ENCODE measurements around the gene RNF214.

Gene RNF214

GRCh38 chr11:117219455-117219854 lies 13.0 kb upstream of the RNF214 start:
- no peak for TF ChIP-seq CTCF (IDR thresholded peaks at IDR 0.05; ENCODE audit: insufficient read depth, low read length, missing control alignments)
- no peak overlapping the region for H3K4me3 ChIP-seq (ENCODE audit: low read depth, low read length)
- ChIA-PET CTCF (interaction anchor here (1.0 to 15.2 kb wide), 3 partner anchors 10 to 47 kb away, joined by 3 to 191 read pairs (median 4); partner anchors contain the start of genes PCSK7 and RNF214), POLR2A (no interaction called here)
- DNase-seq (ENCODE audit: low read depth, low spot score), result no peak

- no peak overlapping the region for H3K4me3 ChIP-seq (ENCODE audit: low read depth, low read length)
- CTCF ChIA-PET, result interaction anchor here (1.0 to 15.2 kb wide), 4 partner anchors 10 to 48 kb away, joined by 3 to 191 read pairs (median 13); partner anchors contain the start of genes PCSK7 and RNF214
- TF ChIP-seq CTCF (IDR thresholded peaks at IDR 0.05; ENCODE audit: insufficient read depth, low read length, missing control alignments), result no peak
- DNase-seq (ENCODE audit: low read depth, low spot score), result no peak
- POLR2A ChIA-PET, result interaction anchor here (1.2 kb wide), 1 partner anchor 11 kb away, joined by 4 read pairs; no protein-coding TSS in a partner anchor
Observed at GRCh38 chr11:117219995-117220394, 12.5 kb upstream of the RNF214 start.

- no peak overlapping the region for H3K4me3 ChIP-seq (ENCODE audit: low read depth, low read length)
- no peak for DNase-seq (ENCODE audit: low read depth, low spot score)
- ChIA-PET POLR2A (interaction anchor here (0.5 to 2.4 kb wide), 4 partner anchors 10 to 482 kb away, joined by 3 to 16 read pairs (median 4); partner anchors contain the start of gene TAGLN), CTCF (interaction anchor here (1.5 to 15.2 kb wide), 4 partner anchors 9 to 489 kb away, joined by 6 to 191 read pairs (median 13); partner anchors contain the start of genes PCSK7 and RNF214)
- TF ChIP-seq CTCF (IDR thresholded peaks at IDR 0.05; ENCODE audit: insufficient read depth, low read length, missing control alignments), result no peak
Observed at GRCh38 chr11:117220568-117220967, 11.9 kb upstream of the RNF214 start.

- no peak for DNase-seq (ENCODE audit: low read depth, low spot score)
- POLR2A ChIA-PET, result interaction anchor here (0.5 to 2.4 kb wide), 12 partner anchors 8 to 483 kb away, joined by 3 to 16 read pairs (median 4); partner anchors contain the start of genes CEP164, PAFAH1B2, SIDT2 and TAGLN
- TF ChIP-seq CTCF (IDR thresholded peaks at IDR 0.05; ENCODE audit: insufficient read depth, low read length, missing control alignments), result no peak
- no peak overlapping the region for H3K4me3 ChIP-seq (ENCODE audit: low read depth, low read length)
- CTCF ChIA-PET, result interaction anchor here (0.9 to 15.2 kb wide), 10 partner anchors 9 to 489 kb away, joined by 3 to 191 read pairs (median 5); partner anchors contain the start of genes APOA5, PCSK7, RNF214 and ZPR1
Observed at GRCh38 chr11:117220999-117221774, 11.3 kb upstream of the RNF214 start.

GRCh38 chr11:117221775-117222517 lies 10.5 kb upstream of the RNF214 start:
- no peak for DNase-seq (ENCODE audit: low read depth, low spot score)
- CTCF ChIA-PET, result interaction anchor here (0.9 to 15.2 kb wide), 15 partner anchors 8 to 490 kb away, joined by 3 to 191 read pairs (median 3); partner anchors contain the start of genes APOA5, PCSK7, RNF214 and ZPR1
- POLR2A ChIA-PET, result interaction anchor here (0.7 to 2.4 kb wide), 12 partner anchors 9 to 106 kb away, joined by 3 to 16 read pairs (median 4); partner anchors contain the start of genes CEP164, PAFAH1B2, SIDT2 and TAGLN
- TF ChIP-seq CTCF (IDR thresholded peaks at IDR 0.05; ENCODE audit: insufficient read depth, low read length, missing control alignments), result no peak
- H3K4me3 ChIP-seq (ENCODE audit: low read depth, low read length), result no peak overlapping the region
